GM21423 (cell line): Measurements from ENCODE around the gene HDAC4.

Experiments
- ATAC-seq: cut with Tn5 transposase; IDR thresholded peaks from one replicate; pipeline ENCODE4 v1.9.1; 2021; ENCODE audit warnings: mild to moderate bottlenecking, moderate library complexity; ENCODE audit not compliant: unreplicated experiment

HDAC4 gene

DNA sequence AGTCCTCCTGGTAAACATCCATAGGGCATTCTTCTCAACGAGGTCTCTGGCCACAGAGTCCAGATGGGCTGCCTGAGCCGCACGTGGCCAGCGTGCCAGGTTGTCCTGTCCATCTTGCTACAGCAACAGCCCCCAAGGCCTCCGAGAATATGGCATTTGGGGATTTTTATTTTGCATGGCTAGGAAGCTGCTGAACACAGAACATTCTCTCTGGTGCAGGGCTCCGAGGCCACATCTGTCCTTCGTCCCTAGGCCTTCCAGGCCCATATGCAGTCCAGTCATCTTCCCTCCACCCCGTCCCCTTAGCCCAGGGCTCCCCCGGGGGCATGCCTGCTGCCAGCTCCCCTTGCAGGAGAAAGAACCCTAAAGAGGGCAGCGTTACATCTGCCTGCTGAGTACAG, 2.3 kb downstream of the HDAC4 start:
- no peak for ATAC-seq

DNA sequence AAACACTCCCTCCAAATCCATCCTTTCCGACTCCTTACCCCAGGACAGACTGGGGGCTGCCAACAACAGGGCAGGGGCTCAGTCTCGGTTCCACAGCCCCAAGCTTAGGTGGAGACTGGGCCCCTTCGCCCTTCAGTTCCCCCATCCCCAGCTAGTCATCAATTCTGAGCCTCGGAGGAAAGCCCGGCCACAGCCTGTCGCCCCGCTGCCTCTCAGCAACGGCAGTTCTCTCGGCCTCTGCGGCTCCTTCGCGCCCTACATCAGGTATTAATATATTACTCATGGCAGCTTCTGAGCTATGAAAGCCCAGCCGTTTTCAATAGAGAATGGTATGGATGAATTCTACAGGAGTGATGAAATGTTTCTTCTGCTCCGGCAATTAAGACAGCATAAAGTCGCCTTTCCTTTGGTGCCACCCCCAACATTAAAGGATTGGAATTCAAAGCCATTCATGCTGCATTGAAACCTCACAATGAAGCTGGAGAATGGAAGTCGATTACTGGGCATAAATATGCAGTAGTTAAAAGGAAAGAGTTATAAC, 2.8 kb downstream of the HDAC4 start:
- ATAC-seq, result no peak

DNA sequence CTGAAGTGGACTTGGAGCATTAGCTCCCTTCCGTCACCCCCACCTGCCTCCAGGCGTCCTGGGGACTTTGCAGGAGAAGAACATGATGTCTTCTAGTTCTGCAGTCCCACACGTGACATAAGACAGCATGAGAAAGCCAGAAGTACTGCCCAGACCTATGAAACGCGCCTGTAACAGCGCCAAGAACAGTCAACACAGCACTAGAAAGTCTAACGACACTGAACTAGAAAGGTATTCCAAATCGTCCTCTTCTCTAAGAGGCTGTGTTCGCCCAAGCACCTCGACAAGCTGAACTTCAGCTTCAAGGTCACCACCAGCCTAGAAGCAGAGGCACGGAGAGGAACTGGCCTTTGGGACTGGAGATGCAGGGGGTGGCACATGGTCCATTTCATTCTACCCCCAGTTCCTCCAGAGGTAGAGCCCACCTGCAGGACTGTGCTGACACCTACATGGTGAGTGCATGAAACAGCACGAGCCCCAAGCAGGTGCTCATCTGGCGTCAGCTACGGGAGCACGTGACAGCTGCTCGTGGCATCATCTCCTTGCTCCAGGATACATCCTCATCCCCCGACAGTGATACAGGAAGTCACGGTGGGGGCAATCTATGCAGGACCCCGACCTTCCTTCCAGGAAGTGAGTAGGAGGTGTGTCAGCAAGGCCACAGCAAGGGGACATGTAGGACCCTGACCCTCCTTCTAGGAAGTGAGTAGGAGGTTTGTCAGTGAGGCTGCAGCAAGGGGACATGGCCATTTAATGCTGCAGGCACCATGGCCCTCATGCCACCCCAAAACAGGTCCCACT, 3.7 kb downstream of the HDAC4 start:
- no peak for ATAC-seq

- no peak for ATAC-seq
Measured at GRCh38 chr2:239395524-239395923, 5.3 kb downstream of the HDAC4 start.

GRCh38 chr2:239394978-239395377, 5.8 kb downstream of the HDAC4 start:
- ATAC-seq, result no peak

DNA sequence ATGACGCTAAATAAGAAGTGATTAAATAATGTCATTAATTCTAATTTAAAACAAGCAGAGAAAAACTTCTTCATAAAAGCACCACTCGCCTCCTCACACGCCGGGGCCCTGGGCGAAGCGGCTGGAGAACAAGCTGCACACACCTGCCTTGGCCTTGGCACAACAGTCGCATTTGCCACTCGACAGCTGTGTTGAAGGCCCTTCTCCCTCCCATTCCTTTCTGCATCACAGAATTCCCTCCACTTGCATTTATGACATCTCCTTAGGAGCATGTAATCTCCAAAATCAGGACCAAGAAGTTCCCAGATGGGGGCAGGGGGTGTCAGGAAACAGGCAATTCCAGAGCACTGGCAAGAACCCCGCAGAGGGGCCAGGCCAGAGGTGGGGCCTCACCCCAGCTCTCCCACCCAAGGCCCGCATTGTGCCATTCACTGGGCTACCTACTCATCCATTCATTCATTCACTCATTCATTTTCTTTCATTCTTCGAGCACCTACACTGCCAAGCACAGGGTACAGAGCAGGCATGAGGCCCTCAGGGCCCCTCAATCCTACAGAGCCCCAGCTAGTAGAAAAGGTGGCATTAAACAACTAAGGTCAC, 6.4 kb downstream of the HDAC4 start:
- ATAC-seq, result no peak

DNA sequence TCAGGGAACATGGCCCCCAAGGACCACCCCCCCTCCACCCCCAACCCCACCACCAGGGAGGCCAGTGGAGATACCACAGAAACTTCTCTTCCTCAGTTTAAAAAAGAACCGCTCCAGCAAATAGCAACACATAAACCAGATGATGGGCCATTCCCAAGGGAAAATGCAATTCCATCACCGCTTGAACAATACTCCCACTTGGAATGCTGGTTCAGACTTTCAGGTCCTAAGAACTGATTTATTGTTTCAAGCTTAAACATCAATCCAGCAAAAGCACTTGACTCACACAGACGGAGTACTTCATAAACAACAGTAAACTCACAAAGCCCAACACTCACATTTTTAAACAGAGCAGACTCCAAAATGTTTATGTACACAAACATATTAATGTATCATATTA, 6.9 kb downstream of the HDAC4 start:
- ATAC-seq, result no peak

DNA sequence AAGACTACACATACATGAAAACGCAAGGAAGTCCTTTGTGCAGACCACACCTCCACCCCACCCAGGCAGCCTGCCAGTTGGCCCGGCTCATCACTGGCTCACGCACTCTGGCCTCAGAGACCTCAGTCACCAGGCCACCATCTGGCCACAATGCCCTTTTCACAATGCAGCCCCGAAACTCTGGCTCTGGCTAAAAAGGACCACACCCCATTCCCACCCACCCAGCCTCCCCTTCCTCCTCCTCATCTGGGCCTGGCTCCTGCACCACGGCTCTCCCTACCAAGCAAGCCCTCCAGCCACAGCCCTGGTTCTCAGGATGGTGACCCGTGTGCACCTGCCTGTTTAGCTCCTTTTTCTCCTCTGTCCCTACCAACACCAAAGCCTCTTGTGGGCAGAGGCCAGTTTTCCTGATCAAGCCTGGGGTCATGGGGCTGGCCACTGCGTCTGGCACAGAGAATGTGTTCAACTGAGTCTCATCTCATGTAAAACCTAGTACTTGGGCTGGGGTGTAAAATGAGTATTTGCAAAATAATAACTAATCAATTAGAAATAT, 7.4 kb downstream of the HDAC4 start:
- no peak for ATAC-seq

- ATAC-seq, result no peak
Measured at GRCh38 chr2:239392688-239393387, 8.0 kb downstream of the HDAC4 start.

DNA sequence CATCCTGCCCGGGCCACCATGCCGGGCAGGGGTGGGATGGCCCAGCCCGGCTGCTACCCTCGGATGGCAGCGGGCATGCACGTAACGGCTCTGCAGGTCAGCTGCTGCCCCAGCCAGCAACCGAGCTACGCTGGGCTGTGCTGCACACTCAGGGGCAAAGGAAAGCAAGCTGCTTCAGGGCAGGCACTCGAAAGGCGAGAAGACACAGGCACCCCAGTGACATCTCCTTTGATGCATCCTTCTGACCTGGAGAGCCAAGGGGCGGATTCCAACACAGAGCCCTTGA, 8.8 kb downstream of the HDAC4 start:
- ATAC-seq, result no peak

DNA sequence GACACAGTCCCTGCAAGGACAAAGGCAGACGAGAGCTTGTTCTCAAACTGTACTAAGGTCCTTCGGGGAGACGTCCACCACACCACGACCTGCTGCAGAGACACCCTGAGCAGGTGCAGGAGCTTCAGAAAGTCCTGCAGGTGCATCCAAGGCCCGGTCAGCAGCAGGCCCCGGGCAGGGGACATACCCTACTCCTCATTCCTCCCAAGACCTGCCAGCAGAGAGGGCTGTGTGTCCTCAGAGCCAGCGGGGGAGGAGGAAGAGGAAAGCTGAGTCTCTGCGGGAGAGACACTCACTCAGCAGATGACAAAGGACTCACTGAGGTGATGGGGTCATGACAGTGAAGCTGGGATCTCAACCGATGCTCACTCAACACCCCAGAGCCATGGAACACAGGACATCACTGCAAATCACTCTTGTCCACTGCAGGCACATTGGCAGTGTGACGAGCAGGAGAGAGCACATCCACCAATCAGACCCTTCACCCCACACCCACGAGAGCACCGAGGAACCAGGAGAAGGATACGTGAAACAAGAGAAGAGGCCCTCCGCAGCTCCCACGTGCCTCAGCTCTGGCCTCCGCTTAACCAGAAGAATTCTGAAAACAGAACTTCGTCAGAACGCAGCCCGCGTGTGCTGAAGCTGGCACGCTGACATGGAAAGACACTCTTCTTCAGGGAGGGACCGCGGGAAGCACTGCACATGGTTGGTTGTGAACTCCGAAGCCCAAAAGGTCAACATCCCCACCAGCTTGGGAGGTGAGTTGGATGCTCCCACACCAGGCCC, 9.3 kb downstream of the HDAC4 start:
- no peak for ATAC-seq

DNA sequence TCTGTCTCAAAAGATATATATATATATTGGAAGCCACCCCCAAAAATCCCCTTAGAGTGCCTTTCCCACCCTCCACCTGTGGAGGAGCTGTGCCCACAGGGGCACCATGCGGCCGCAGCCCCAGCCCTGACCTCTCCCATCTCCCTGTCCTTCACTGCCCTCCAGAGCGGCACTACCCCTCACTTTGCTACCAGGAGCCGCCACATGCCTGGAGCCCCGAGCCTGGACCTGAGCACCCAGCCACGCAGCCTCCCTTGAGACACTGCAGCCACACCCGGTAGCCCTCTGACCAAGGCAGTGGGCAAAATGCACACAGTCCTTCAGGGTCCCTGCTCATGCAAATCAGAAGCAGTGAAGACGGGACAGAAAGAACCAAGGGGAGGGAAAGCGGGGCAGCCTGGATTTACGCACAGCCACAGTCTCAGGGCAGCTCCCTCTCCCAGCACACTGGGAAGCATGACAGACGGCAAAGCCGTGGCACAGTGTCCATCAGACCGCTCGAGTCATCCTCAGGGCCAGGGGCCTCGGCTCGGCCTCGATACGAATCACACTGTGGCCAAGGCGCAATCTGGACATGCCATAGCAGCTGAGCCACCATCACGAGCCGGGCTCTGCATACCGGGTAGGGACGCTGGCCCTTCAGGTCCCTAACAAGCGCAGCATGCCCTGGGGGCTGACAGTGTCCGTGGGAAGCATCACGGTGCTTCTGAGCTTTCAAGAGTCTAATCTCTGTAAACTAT, 10.1 kb downstream of the HDAC4 start:
- ATAC-seq, result no peak

- ATAC-seq, result no peak
Measured at GRCh38 chr2:239389414-239390329, 11.1 kb downstream of the HDAC4 start.

GRCh38 chr2:239388236-239389151, 12.3 kb downstream of the HDAC4 start:
- ATAC-seq, result no peak

DNA sequence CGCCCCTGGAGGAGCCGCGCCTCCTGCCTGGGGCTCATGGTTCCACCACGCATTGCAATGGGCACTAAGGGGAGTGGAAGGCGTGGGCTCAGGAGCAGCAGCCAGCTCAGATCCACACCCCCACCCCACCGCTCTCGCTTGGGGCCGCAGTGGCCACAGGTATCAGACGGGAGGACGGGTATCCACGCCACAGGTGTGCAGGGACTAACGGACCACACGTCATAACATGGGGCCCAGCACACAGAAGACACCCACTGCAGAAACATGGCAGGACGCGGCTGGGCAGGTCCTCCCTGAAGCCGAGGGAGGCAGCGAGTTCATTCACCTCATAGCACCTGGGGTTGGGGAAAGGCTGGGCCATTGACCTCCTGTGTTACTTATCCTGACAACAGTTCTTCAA, 13.0 kb downstream of the HDAC4 start:
- no peak for ATAC-seq

- no peak for ATAC-seq
Measured at GRCh38 chr2:239386872-239387445, 13.9 kb downstream of the HDAC4 start.

GRCh38 chr2:239386001-239386670, 14.7 kb downstream of the HDAC4 start:
- ATAC-seq, result no peak
